HEK293T (cell line): ENCODE data around the gene ARRB1.
"Not testable (repeated sequence)": the region's sequence is repeated elsewhere in the genome, so short reads cannot be mapped to it uniquely, and the experiment has no call there.

ENCODE experiments used
- CTCF ChIA-PET: fragments of 350-600 bp; formaldehyde crosslinking; extraction: SDS; loops from one replicate; lab custom pipeline; 2021; ENCODE audit warnings: antibody characterized with exemption, inconsistent platforms; lab: Yijun Ruan, JAX
- POLR2A ChIA-PET: fragments of 350-600 bp; formaldehyde crosslinking; extraction: SDS; loops from one replicate; lab custom pipeline; 2020; ENCODE audit warnings: antibody characterized with exemption, inconsistent platforms; lab: Yijun Ruan, JAX
- DNase-seq: peaks from one replicate; pipeline ENCODE4 v3.0.0; 2012; ENCODE audit warnings: mixed read lengths; ENCODE audit errors: extremely low spot score
- ARNT ChIP-seq: fragments of 450-650 bp; IDR thresholded peaks from 2 replicates; pipeline ENCODE4 v1.6.1; 2017; ENCODE audit warnings: mild to moderate bottlenecking
- BHLHE40 ChIP-seq: fragments of 450-650 bp; IDR thresholded peaks from 2 replicates; pipeline ENCODE4 v1.6.1; 2016; ENCODE audit warnings: mild to moderate bottlenecking, moderate library complexity, borderline replicate concordance
- CTBP1 ChIP-seq: fragments of 450-650 bp; IDR thresholded peaks from 2 replicates; pipeline ENCODE4 v1.6.1; 2016; ENCODE audit warnings: borderline replicate concordance
- ELF4 ChIP-seq: fragments of 450-650 bp; IDR thresholded peaks from 2 replicates; pipeline ENCODE4 v1.6.1; 2017; ENCODE audit warnings: antibody characterized with exemption
- FOXA1 ChIP-seq: fragments of 450-650 bp; IDR thresholded peaks from 2 replicates; pipeline ENCODE4 v1.6.1; 2016; ENCODE audit warnings: mild to moderate bottlenecking
- FOXK2 ChIP-seq: fragments of 450-650 bp; IDR thresholded peaks from 2 replicates; pipeline ENCODE4 v1.6.1; 2016; ENCODE audit warnings: mild to moderate bottlenecking
- FOXM1 ChIP-seq: fragments of 450-650 bp; IDR thresholded peaks from 2 replicates; pipeline ENCODE4 v1.6.1; 2017; ENCODE audit warnings: mild to moderate bottlenecking, borderline replicate concordance
- HDGF ChIP-seq: fragments of 450-650 bp; IDR thresholded peaks from 2 replicates; pipeline ENCODE4 v1.6.1; 2017; ENCODE audit warnings: antibody characterized with exemption, borderline replicate concordance
- L3MBTL2 ChIP-seq: fragments of 450-650 bp; conservative IDR thresholded peaks from 2 replicates; pipeline ENCODE4 v1.6.1; 2016; ENCODE audit warnings: mild to moderate bottlenecking
- LEF1 ChIP-seq: fragments of 450-650 bp; IDR thresholded peaks from 2 replicates; pipeline ENCODE4 v1.6.1; 2017; ENCODE audit warnings: mild to moderate bottlenecking, borderline replicate concordance
- NFRKB ChIP-seq: fragments of 450-650 bp; IDR thresholded peaks from 2 replicates; pipeline ENCODE4 v1.6.1; 2016; ENCODE audit warnings: mild to moderate bottlenecking, moderate library complexity
- SP1 ChIP-seq: fragments of 450-650 bp; IDR thresholded peaks from 2 replicates; pipeline ENCODE4 v1.6.1; 2017
- SUZ12 ChIP-seq: fragments of 450-650 bp; IDR thresholded peaks from 2 replicates; pipeline ENCODE4 v1.6.1; 2016; ENCODE audit warnings: mild to moderate bottlenecking
- TARDBP ChIP-seq: fragments of 450-650 bp; IDR thresholded peaks from 2 replicates; pipeline ENCODE4 v1.6.1; 2016
- ZNF384 ChIP-seq: fragments of 450-650 bp; IDR thresholded peaks from 2 replicates; pipeline ENCODE4 v1.6.1; 2016
- TF ChIP-seq, protein P1 (sequence below): fragments of 450-650 bp; IDR thresholded peaks from 2 replicates; pipeline ENCODE4 v1.6.1; 2016

ARRB1 gene

DNA sequence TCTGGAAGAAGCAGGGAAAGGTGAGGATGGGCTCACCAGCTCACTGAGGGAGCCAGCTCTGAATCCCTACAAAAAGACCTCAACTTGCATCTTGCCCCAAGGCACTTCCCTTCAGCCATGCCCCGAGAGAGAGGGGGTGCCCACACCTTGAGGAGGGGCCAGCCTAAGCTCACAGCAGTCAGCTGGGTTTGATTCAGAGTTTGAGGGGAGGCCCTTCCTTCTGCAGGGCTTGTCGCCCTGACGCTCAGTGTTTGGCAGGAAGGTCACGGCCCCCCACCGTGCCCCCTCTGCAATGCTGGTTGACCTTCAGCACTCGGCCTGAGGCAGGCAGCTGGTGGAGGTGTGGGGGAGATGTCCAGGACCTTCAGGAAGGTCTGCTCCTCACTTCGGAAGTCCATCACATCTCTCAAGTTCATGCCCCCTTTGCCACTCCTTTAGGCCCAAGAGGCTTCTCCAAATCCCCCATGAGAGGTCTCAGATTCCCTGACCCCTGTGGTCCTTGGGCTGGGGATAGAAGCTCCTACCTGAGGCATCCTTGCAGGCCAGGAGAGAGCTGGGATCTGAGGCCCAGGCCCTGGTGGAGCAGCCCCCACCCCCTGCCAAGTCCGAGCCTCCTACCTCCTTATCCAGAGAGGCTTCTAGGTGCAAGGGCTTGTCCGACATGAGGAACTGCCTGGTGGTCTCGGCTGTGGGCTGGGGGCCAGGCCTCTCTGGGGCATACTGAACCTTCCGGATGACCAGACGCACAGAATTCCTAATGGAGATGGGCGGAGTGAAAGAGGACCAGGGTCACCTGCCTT lies 73.3 kb downstream of the ARRB1 start:
- DNase-seq = no peak
- TF ChIP-seq SUZ12 (no peak), CTBP1 (no peak)
- TF ChIP-seq, protein P1, sequence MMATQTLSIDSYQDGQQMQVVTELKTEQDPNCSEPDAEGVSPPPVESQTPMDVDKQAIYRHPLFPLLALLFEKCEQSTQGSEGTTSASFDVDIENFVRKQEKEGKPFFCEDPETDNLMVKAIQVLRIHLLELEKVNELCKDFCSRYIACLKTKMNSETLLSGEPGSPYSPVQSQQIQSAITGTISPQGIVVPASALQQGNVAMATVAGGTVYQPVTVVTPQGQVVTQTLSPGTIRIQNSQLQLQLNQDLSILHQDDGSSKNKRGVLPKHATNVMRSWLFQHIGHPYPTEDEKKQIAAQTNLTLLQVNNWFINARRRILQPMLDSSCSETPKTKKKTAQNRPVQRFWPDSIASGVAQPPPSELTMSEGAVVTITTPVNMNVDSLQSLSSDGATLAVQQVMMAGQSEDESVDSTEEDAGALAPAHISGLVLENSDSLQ = no peak
- ChIA-PET CTCF (no interaction called here), POLR2A (no interaction called here)

DNA sequence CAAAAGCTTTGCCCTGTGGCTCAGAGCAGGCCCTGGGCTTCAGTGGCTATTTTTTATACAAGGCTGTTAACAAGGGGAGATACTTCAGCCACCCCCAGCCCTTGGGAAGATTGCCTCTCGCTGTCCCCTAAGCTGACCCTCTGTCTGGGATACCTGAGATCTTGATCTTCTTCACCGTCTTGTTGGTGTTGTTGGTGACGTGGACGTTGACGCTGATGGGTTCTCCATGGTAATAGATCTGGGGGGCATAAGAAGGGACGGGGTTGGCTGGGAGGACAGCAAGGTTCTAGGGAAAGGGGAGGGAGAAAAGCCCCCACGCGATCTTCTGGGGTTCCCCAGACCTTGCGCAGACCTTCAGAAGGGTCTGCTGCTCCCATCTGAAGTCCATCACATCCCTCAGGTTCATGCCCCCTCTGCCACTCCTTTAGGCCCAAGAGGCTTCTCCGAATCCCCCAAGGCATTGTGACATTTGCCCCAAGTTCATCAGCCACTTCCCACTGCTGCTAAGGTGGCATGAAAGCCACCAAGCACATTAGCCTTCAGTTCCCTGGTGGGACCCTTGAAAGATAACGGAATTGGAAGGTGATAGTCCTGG lies 74.2 kb downstream of the ARRB1 start:
- CTCF ChIA-PET = interaction anchor here (1.6 kb wide), 1 partner anchor 112 kb away, joined by 3 read pairs; no protein-coding TSS in a partner anchor
- TF ChIP-seq ZNF384 (no peak), ELF4 (no peak), TARDBP (no peak), CTBP1 (no peak), SUZ12 (no peak), FOXM1 (no peak)
- POLR2A ChIA-PET = interaction anchor here (1.3 kb wide), 1 partner anchor 35 kb away, joined by 3 read pairs; no protein-coding TSS in a partner anchor
- DNase-seq = no peak

DNA sequence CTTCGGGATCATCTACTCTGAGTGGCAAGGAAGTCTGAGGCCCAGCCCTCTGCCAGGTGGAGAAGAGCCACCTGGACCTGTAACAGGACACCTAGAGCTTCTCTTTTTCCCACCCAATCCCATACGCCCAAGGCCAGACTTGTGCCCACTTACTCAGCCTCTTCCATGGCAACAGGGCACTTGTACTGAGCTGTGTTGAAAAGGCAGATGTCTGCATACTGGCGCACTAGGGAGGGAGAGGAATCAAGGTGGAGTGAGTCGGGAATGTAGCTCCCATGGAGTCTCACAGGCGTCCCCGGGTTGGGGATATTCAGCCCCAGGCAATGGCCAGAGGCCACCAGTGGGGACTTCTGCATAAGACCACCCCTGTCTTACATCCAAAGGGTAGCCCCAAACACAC lies 74.8 kb downstream of the ARRB1 start:
- DNase-seq = no peak
- TF ChIP-seq BHLHE40 (no peak), FOXK2 (no peak), ZNF384 (no peak), L3MBTL2 (no peak), SP1 (no peak), FOXA1 (no peak), FOXM1 (no peak), ARNT (no peak), ELF4 (no peak), TARDBP (no peak), LEF1 (no peak), NFRKB (no peak), SUZ12 (no peak), HDGF (no peak), CTBP1 (no peak)
- TF ChIP-seq, protein P1 = no peak
- ChIA-PET CTCF (interaction anchor here (1.6 kb wide), 1 partner anchor 113 kb away, joined by 3 read pairs; no protein-coding TSS in a partner anchor), POLR2A (interaction anchor here (1.3 kb wide), 1 partner anchor 35 kb away, joined by 3 read pairs; no protein-coding TSS in a partner anchor)

- POLR2A ChIA-PET = interaction anchor here (1.3 kb wide), 1 partner anchor 36 kb away, joined by 3 read pairs; no protein-coding TSS in a partner anchor
- CTCF ChIA-PET = interaction anchor here (1.6 kb wide), 1 partner anchor 113 kb away, joined by 3 read pairs; no protein-coding TSS in a partner anchor
- TF ChIP-seq CTBP1 = no peak
- TF ChIP-seq HDGF = no peak
- DNase-seq = no peak
Observed at GRCh38 chr11:75276186-75276585, 75.3 kb downstream of the ARRB1 start.

DNA sequence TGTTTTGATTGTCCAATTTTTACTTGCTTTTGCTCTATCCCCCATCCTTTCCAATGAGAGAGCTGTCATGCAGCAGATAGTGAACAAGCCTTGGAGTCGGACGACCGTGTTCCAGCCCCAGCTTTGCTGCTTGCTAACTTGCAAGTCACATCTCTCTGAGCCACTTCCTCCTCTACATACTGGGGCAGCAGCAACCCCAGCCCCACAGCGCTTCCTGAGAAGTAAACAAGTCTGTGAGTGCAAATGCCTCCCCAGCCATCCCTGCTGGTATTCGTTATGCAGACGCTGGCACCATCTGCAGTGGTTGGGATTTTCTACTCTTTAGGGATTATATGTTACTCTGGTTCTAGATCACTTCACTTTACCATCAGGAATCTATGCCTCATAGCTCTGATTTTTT lies 75.9 kb downstream of the ARRB1 start:
- ChIA-PET CTCF (no interaction called here), POLR2A (no interaction called here)
- TF ChIP-seq TARDBP (no peak), NFRKB (no peak), FOXM1 (no peak), ZNF384 (no peak), LEF1 (no peak), FOXK2 (no peak), CTBP1 (no peak), BHLHE40 (no peak)
- DNase-seq = no peak

GRCh38 chr11:75274716-75275115 lies 76.7 kb downstream of the ARRB1 start:
- POLR2A ChIA-PET, DNase-seq, CTCF ChIA-PET: not testable (repeated sequence)
